NK-92 (cell line): ENCODE data around the gene DEDD2.

Source experiments
- DNase-seq: peaks from one replicate; lab custom pipeline; 2025; ENCODE audit not compliant: unreplicated experiment; lab: John Stamatoyannopoulos, UW

DEDD2 gene

GRCh38 chr19:42199440-42200115 is 17.9 kb downstream of the DEDD2 start:
- no peak for DNase-seq

- no peak for DNase-seq
These were observed 18.6 kb downstream of the DEDD2 start for GRCh38 chr19:42198676-42199439.

GRCh38 chr19:42197375-42197817 is 20.1 kb downstream of the DEDD2 start:
- no peak for DNase-seq

- no peak for DNase-seq
These were observed 21.2 kb downstream of the DEDD2 start for GRCh38 chr19:42196011-42197001.

- no peak for DNase-seq
These were observed 23.8 kb downstream of the DEDD2 start for GRCh38 chr19:42193706-42194105.

GRCh38 chr19:42193294-42193693 is 24.2 kb downstream of the DEDD2 start:
- DNase-seq = no peak

GRCh38 chr19:42191855-42192254 is 25.6 kb downstream of the DEDD2 start:
- no peak for DNase-seq

GRCh38 chr19:42191330-42191729 is 26.1 kb downstream of the DEDD2 start:
- DNase-seq = no peak

- DNase-seq = no peak
These were observed 28.3 kb downstream of the DEDD2 start for GRCh38 chr19:42189133-42189532.

GRCh38 chr19:42188665-42189064 is 28.8 kb downstream of the DEDD2 start:
- DNase-seq = no peak

GRCh38 chr19:42185277-42185676 is 32.2 kb downstream of the DEDD2 start:
- no peak for DNase-seq

GRCh38 chr19:42184401-42184861 is 33.0 kb downstream of the DEDD2 start:
- no peak for DNase-seq

- DNase-seq = no peak
These were observed 38.4 kb downstream of the DEDD2 start for GRCh38 chr19:42178791-42179674.

- DNase-seq = no peak
These were observed 39.8 kb downstream of the DEDD2 start for GRCh38 chr19:42177686-42178019.

- DNase-seq = no peak
These were observed 40.3 kb downstream of the DEDD2 start for GRCh38 chr19:42176990-42177685.

- DNase-seq = no peak
These were observed 40.9 kb downstream of the DEDD2 start for GRCh38 chr19:42176649-42176989.

GRCh38 chr19:42175952-42176648 is 41.4 kb downstream of the DEDD2 start:
- DNase-seq = no peak

- no peak for DNase-seq
These were observed 42.3 kb downstream of the DEDD2 start for GRCh38 chr19:42174958-42175734.
